ENCODE measurements around the gene PCDHGA1.
"Not testable (repeated sequence)": the region's sequence is repeated elsewhere in the genome, so short reads cannot be mapped to it uniquely, and the experiment has no call there.

Gene PCDHGA1

DNA sequence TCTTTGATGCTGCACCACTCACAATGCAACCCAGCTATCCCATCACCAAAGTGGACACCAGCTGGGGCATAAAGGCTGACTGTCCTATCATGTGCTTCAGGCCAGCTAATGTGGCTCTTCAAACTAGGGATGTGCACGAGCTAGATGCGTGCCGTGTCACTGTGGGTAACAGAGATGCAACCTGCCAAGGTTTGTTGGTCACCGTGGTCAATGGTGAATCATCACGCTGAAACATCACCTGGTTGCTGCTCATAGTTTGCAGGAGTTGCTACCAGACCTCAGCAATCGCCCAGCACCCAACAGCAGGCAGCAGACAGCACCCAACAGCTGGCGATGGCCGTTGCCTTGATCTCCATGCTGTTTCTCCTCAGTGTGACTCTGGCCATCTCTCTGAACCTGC is 2.1 kb upstream of the PCDHGA1 start:
- H3K9ac ChIP-seq (ENCODE audit: low read length): no peak overlapping the region
- no peak overlapping the region for H3K4me3 ChIP-seq (ENCODE audit: low read length)
- H3K27me3 ChIP-seq (ENCODE audit: control insufficient read depth, insufficient read depth, low read length): peaks cover 5% of the 10 kb centered on the region
- H3K9me3 ChIP-seq (ENCODE audit: control insufficient read depth, low read length): peaks cover 9% of the 10 kb centered on the region
- no peaks in the 10 kb centered on the region for H3K4me1 ChIP-seq (ENCODE audit: control insufficient read depth, insufficient read depth, low read length)
- no peaks in the 10 kb centered on the region for H3K36me3 ChIP-seq (ENCODE audit: control insufficient read depth, insufficient read depth, low read length)

DNA sequence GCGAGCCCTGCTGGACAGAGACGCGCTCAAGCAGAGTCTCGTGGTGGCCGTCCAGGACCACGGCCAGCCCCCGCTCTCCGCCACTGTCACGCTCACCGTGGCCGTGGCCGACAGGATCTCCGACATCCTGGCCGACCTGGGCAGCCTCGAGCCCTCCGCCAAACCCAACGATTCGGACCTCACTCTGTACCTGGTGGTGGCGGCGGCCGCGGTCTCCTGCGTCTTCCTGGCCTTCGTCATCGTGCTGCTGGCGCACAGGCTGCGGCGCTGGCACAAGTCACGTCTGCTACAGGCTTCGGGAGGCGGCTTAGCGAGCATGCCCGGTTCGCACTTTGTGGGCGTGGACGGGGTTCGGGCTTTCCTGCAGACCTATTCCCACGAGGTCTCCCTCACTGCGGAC is 2.3 kb downstream of the PCDHGA1 start:
- not testable (repeated sequence) for H3K4me3 ChIP-seq (ENCODE audit: low read length); H3K9ac ChIP-seq (ENCODE audit: low read length); H3K36me3 ChIP-seq (ENCODE audit: control insufficient read depth, insufficient read depth, low read length); H3K27me3 ChIP-seq (ENCODE audit: control insufficient read depth, insufficient read depth, low read length); H3K9me3 ChIP-seq (ENCODE audit: control insufficient read depth, low read length); H3K4me1 ChIP-seq (ENCODE audit: control insufficient read depth, insufficient read depth, low read length)

DNA sequence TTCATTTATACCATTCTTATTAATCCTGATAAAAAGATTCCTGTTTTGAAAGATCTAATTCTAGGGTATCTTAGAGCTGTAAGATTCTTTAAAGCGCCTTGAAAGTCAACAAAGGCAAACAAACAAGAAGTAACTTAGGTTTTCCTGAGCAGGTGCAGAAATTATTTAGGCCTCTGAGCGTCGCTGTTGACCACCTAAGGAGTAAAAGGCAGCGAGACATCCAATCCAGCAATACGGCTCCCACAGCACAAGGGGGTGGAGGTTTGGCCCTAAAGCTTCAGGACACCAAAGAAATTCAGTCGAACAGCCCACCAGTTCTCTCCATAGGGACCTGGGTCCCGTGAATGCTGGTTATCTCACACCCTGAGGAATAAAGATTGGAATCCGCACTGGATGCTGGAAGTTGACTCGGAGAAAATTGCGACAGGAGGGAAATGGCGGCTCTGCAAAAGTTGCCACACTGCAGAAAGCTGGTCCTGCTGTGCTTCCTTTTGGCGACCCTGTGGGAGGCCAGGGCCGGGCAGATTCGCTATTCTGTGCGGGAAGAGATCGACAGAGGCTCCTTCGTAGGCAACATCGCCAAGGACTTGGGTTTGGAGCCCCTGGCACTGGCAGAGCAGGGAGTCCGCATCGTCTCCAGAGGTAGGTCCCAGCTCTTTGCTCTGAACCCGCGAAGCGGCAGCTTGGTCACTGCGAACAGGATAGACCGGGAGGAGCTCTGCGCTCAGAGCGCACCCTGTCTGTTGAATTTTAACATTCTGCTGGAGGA is 8.4 kb downstream of the PCDHGA1 start, which contains the start of gene PCDHGA2:
TSS of gene PCDHGA2 (plus strand) at position 223 of the 769 bp plus-strand sequence.
- no peaks in the 10 kb centered on the region for H3K4me1 ChIP-seq (ENCODE audit: control insufficient read depth, insufficient read depth, low read length)
- peaks cover 9% of the 10 kb centered on the region for H3K27me3 ChIP-seq (ENCODE audit: control insufficient read depth, insufficient read depth, low read length)
- H3K36me3 ChIP-seq (ENCODE audit: control insufficient read depth, insufficient read depth, low read length): no peaks in the 10 kb centered on the region
- H3K9me3 ChIP-seq (ENCODE audit: control insufficient read depth, low read length): peaks cover 6% of the 10 kb centered on the region
- no peak within 1 kb of the TSS for H3K4me3 ChIP-seq (ENCODE audit: low read length)
- H3K9ac ChIP-seq (ENCODE audit: low read length): no peak within 1 kb of the TSS

DNA sequence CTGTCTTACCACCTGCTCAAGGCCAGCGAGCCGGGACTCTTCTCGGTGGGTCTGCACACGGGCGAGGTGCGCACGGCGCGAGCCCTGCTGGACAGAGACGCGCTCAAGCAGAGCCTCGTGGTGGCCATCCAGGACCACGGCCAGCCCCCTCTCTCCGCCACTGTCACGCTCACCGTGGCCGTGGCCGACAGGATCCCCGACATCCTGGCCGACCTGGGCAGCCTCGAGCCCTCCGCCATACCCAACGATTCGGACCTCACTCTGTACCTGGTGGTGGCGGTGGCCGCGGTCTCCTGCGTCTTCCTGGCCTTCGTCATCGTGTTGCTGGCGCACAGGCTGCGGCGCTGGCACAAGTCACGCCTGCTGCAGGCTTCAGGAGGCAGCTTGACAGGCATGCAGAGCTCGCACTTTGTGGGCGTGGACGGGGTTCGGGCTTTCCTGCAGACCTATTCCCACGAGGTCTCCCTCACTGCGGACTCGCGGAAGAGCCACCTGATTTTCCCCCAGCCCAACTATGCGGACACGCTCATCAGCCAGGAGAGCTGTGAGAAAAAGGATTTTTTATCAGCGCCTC is 10.6 kb downstream of the PCDHGA1 start:
- not testable (repeated sequence) for H3K9ac ChIP-seq (ENCODE audit: low read length); H3K9me3 ChIP-seq (ENCODE audit: control insufficient read depth, low read length); H3K27me3 ChIP-seq (ENCODE audit: control insufficient read depth, insufficient read depth, low read length); H3K4me1 ChIP-seq (ENCODE audit: control insufficient read depth, insufficient read depth, low read length); H3K4me3 ChIP-seq (ENCODE audit: low read length); H3K36me3 ChIP-seq (ENCODE audit: control insufficient read depth, insufficient read depth, low read length)

DNA sequence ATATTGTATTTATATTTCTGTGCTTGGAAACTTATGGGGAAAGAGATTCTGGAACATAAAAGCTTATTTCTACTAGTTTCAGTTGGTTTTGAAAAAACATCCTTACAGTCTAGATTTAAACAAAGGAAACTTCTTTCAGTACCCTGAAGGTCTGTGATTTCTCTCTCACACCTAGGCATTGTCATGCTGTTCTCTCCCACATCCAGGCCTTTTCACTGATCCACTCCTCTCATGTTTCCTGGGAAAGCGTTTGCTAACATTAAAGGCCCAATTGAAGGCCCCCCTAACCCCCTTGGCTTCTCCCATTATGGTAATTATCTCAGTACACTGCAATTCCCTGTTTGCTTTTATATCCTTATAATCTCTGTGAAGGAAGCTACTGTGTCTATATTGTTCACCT is 12.5 kb downstream of the PCDHGA1 start:
- peaks cover 9% of the 10 kb centered on the region for H3K27me3 ChIP-seq (ENCODE audit: control insufficient read depth, insufficient read depth, low read length)
- no peak overlapping the region for H3K4me3 ChIP-seq (ENCODE audit: low read length)
- no peak overlapping the region for H3K9ac ChIP-seq (ENCODE audit: low read length)
- peaks cover 10% of the 10 kb centered on the region for H3K9me3 ChIP-seq (ENCODE audit: control insufficient read depth, low read length)
- no peaks in the 10 kb centered on the region for H3K4me1 ChIP-seq (ENCODE audit: control insufficient read depth, insufficient read depth, low read length)
- H3K36me3 ChIP-seq (ENCODE audit: control insufficient read depth, insufficient read depth, low read length): no peaks in the 10 kb centered on the region

DNA sequence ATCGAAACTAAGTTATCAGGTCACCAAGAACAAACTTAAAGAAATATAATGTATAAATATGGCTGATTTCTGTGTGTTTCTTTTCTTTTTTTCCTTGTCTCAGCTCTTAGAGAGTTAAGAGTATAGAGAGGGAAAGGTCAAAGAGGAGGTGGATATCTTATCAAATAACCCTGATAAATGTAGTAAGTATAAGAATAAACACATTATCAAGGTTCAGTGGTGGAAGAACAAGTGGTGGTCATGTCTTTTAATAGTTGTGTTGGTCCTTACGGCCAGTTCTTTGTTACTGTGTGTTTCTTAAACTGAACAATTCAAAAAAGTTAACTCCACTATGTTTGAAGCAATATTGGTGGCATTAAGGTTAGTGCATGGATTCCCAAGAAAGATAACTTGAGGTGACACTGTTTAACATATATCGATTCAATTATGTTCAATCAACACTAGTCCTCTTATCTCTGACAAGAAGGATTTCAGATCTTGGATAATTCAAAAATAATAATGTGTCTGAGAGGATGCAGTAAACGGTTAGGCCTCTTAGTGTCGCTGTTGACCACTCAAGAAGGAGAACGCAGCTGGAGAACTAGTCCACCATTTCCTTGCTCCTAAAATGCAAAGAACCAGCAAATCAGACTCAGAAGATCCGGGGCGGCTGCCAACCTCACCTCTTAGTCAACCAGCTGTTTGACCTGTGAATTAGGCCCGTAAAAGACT is 13.1 kb downstream of the PCDHGA1 start, which contains the start of gene PCDHGA3:
TSS of gene PCDHGA3 (plus strand) at position 588 of the 711 bp plus-strand sequence. CDS start 205 bp downstream, outside the sequence.
- H3K9ac ChIP-seq (ENCODE audit: low read length): no peak within 1 kb of the TSS
- peaks cover 10% of the 10 kb centered on the region for H3K9me3 ChIP-seq (ENCODE audit: control insufficient read depth, low read length)
- H3K36me3 ChIP-seq (ENCODE audit: control insufficient read depth, insufficient read depth, low read length): no peaks in the 10 kb centered on the region
- H3K4me3 ChIP-seq (ENCODE audit: low read length): no peak within 1 kb of the TSS
- peaks cover 9% of the 10 kb centered on the region for H3K27me3 ChIP-seq (ENCODE audit: control insufficient read depth, insufficient read depth, low read length)
- no peaks in the 10 kb centered on the region for H3K4me1 ChIP-seq (ENCODE audit: control insufficient read depth, insufficient read depth, low read length)

DNA sequence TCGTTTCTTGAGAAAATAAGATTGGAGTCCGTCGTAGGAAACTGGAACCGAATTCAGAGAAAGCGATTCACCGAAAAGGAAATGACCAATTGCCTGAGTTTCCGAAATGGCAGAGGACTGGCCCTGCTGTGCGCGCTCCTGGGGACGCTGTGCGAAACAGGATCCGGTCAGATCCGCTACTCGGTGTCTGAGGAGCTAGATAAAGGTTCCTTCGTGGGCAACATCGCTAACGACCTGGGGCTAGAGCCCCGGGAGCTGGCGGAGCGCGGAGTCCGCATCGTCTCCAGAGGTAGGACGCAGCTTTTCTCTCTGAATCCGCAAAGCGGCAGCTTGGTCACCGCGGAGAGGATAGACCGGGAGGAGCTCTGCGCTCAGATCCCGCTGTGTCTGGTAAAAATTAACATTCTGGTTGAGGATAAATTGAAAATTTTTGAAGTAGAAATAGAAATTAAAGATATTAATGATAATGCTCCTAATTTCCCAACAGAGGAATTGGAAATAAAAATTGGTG is 13.7 kb downstream of the PCDHGA1 start:
- Histone ChIP-seq H3K27me3 (ENCODE audit: control insufficient read depth, insufficient read depth, low read length) (peaks cover 4% of the 10 kb centered on the region), H3K36me3 (ENCODE audit: control insufficient read depth, insufficient read depth, low read length) (no peaks in the 10 kb centered on the region), H3K9me3 (ENCODE audit: control insufficient read depth, low read length) (peaks cover 5% of the 10 kb centered on the region), H3K4me1 (ENCODE audit: control insufficient read depth, insufficient read depth, low read length) (no peaks in the 10 kb centered on the region), H3K4me3 (ENCODE audit: low read length) (no peak overlapping the region), H3K9ac (ENCODE audit: low read length) (no peak overlapping the region)

DNA sequence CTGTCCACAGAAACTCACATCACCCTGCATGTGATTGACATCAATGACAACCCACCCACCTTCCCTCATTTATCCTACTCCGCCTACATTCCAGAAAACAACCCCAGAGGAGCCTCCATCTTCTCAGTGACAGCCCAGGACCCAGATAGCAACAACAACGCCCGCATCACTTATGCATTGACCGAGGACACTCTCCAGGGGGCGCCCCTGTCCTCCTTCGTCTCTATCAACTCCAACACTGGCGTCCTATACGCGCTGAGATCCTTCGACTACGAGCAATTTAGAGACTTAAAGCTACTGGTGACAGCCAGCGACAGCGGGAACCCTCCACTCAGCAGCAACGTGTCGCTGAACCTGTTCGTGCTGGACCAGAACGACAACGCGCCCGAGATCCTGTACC is 15.0 kb downstream of the PCDHGA1 start:
- no peaks in the 10 kb centered on the region for H3K36me3 ChIP-seq (ENCODE audit: control insufficient read depth, insufficient read depth, low read length)
- H3K4me3 ChIP-seq (ENCODE audit: low read length): no peak overlapping the region
- no peaks in the 10 kb centered on the region for H3K4me1 ChIP-seq (ENCODE audit: control insufficient read depth, insufficient read depth, low read length)
- H3K27me3 ChIP-seq (ENCODE audit: control insufficient read depth, insufficient read depth, low read length): no peaks in the 10 kb centered on the region
- peaks cover 9% of the 10 kb centered on the region for H3K9me3 ChIP-seq (ENCODE audit: control insufficient read depth, low read length)
- no peak overlapping the region for H3K9ac ChIP-seq (ENCODE audit: low read length)

DNA sequence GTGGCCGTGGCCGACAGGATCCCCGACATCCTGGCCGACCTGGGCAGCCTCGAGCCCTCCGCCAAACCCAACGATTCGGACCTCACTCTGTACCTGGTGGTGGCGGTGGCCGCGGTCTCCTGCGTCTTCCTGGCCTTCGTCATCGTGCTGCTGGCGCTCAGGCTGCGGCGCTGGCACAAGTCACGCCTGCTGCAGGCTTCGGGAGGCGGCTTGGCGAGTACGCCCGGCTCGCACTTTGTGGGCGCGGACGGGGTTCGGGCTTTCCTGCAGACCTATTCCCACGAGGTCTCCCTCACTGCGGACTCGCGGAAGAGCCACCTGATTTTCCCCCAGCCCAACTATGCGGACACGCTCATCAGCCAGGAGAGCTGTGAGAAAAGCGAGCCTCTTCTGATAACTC is 15.7 kb downstream of the PCDHGA1 start:
- H3K9me3 ChIP-seq (ENCODE audit: control insufficient read depth, low read length): peaks cover 12% of the 10 kb centered on the region
- H3K36me3 ChIP-seq (ENCODE audit: control insufficient read depth, insufficient read depth, low read length); H3K27me3 ChIP-seq (ENCODE audit: control insufficient read depth, insufficient read depth, low read length); H3K4me1 ChIP-seq (ENCODE audit: control insufficient read depth, insufficient read depth, low read length); H3K4me3 ChIP-seq (ENCODE audit: low read length); H3K9ac ChIP-seq (ENCODE audit: low read length): not testable (repeated sequence)

DNA sequence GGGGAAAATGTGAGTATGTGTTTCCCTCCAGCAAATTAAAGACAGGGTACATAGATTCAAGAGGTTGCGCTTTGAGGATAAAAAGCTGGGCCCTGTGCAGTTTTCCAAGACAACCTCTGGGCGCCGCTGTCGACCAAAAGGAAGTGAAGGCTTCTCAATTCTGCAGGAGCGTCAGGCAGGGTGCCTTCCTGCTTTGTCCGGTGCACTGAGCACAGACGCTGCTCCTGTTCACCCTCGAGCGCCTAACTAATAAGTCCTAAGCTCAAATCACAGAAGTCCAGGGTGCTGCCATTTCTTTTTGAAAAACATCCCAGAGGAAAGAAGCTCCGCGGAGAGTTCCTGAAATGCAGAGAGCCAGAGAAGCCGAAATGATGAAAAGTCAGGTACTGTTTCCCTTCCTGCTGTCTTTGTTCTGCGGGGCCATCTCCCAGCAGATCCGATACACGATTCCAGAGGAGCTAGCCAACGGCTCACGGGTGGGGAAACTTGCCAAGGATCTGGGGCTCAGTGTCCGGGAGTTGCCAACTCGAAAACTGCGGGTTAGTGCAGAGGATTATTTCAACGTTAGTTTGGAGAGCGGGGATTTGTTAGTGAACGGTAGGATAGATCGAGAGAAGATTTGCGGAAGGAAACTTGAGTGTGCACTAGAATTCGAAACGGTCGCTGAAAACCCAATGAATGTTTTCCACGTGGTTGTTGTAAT is 19.8 kb downstream of the PCDHGA1 start, which contains the start of gene PCDHGB1:
TSS of gene PCDHGB1 (plus strand) at position 183 of the 703 bp plus-strand sequence. CDS start at position 345, 162 bp downstream.
- peaks cover 4% of the 10 kb centered on the region for H3K27me3 ChIP-seq (ENCODE audit: control insufficient read depth, insufficient read depth, low read length)
- H3K9ac ChIP-seq (ENCODE audit: low read length): no peak within 1 kb of the TSS
- H3K4me3 ChIP-seq (ENCODE audit: low read length): no peak within 1 kb of the TSS
- peaks cover 18% of the 10 kb centered on the region for H3K9me3 ChIP-seq (ENCODE audit: control insufficient read depth, low read length)
- H3K4me1 ChIP-seq (ENCODE audit: control insufficient read depth, insufficient read depth, low read length): no peaks in the 10 kb centered on the region
- H3K36me3 ChIP-seq (ENCODE audit: control insufficient read depth, insufficient read depth, low read length): no peaks in the 10 kb centered on the region

DNA sequence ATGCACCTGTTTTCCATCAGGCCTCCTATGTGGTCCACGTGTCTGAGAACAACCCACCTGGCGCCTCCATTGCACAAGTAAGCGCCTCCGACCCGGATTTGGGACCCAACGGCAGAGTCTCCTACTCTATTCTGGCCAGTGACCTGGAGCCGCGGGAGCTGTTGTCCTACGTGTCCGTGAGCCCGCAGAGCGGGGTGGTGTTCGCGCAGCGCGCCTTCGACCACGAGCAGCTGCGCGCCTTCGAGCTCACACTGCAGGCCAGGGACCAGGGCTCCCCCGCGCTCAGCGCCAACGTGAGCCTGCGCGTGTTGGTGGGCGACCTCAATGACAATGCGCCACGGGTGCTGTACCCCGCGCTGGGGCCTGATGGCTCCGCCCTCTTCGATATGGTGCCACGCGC is 21.3 kb downstream of the PCDHGA1 start:
- Histone ChIP-seq H3K27me3 (ENCODE audit: control insufficient read depth, insufficient read depth, low read length) (peaks cover 4% of the 10 kb centered on the region), H3K36me3 (ENCODE audit: control insufficient read depth, insufficient read depth, low read length) (no peaks in the 10 kb centered on the region), H3K9ac (ENCODE audit: low read length) (no peak overlapping the region), H3K4me3 (ENCODE audit: low read length) (no peak overlapping the region), H3K9me3 (ENCODE audit: control insufficient read depth, low read length) (peaks cover 18% of the 10 kb centered on the region), H3K4me1 (ENCODE audit: control insufficient read depth, insufficient read depth, low read length) (no peaks in the 10 kb centered on the region)
